ENCODE data around the gene ADCY4.

Gene ADCY4

GRCh38 chr14:24279301-24280186 is 55.3 kb downstream of the ADCY4 start:
- H3K4me3 ChIP-seq (ENCODE audit: low read depth, low read length), result no peak overlapping the region

- H3K4me3 ChIP-seq (ENCODE audit: low read depth, low read length), result no peak overlapping the region
Measured at GRCh38 chr14:24278424-24278823, 56.4 kb downstream of the ADCY4 start.

GRCh38 chr14:24277606-24278321 is 57.1 kb downstream of the ADCY4 start:
- no peak overlapping the region for H3K4me3 ChIP-seq (ENCODE audit: low read depth, low read length)

- no peak overlapping the region for H3K4me3 ChIP-seq (ENCODE audit: low read depth, low read length)
Measured at GRCh38 chr14:24277071-24277470, 57.8 kb downstream of the ADCY4 start.

- H3K4me3 ChIP-seq (ENCODE audit: low read depth, low read length), result no peak overlapping the region
Measured at GRCh38 chr14:24274101-24274543, 60.7 kb downstream of the ADCY4 start.

GRCh38 chr14:24273422-24273998 is 61.4 kb downstream of the ADCY4 start:
- H3K4me3 ChIP-seq (ENCODE audit: low read depth, low read length), result no peak overlapping the region

- H3K4me3 ChIP-seq (ENCODE audit: low read depth, low read length), result no peak overlapping the region
Measured at GRCh38 chr14:24272467-24272866, 62.4 kb downstream of the ADCY4 start.

GRCh38 chr14:24271834-24272263 is 63.0 kb downstream of the ADCY4 start:
- peak overlapping the region; percentile 84 for H3K4me3 ChIP-seq (ENCODE audit: low read depth, low read length)

- peak within 1 kb of the TSS; percentile 84 for H3K4me3 ChIP-seq (ENCODE audit: low read depth, low read length)
Measured at GRCh38 chr14:24271134-24271833, 63.6 kb downstream of the ADCY4 start, which contains the start of gene RABGGTA. TSS of gene RABGGTA (minus strand) at chr14:24271597. CDS start at chr14:24271115, 482 bp downstream.

GRCh38 chr14:24270537-24271133 is 64.2 kb downstream of the ADCY4 start:
- peak overlapping the region; percentile 84 for H3K4me3 ChIP-seq (ENCODE audit: low read depth, low read length)

GRCh38 chr14:24269910-24270536 is 64.8 kb downstream of the ADCY4 start:
- no peak overlapping the region for H3K4me3 ChIP-seq (ENCODE audit: low read depth, low read length)

GRCh38 chr14:24269368-24269767 is 65.5 kb downstream of the ADCY4 start:
- H3K4me3 ChIP-seq (ENCODE audit: low read depth, low read length), result no peak overlapping the region

Data from iPS-11a (cell line).